ENCODE results near the gene KDM4B.

GRCh38 chr19:5035793-5036697 lies 67.1 kb downstream of the KDM4B start:
- TF ChIP-seq CTCF (IDR thresholded peaks at IDR 0.05; ENCODE audit: insufficient read depth, low read length) (no peak), GABPA (IDR thresholded peaks at IDR 0.05; ENCODE audit: low read depth) (no peak)
